ENCODE data around the gene SLC25A2.

SLC25A2 gene

GRCh38 chr5:141298376-141298775 lies 5.5 kb downstream of the SLC25A2 start:
- in situ Hi-C loops (cut with MboI; ENCODE audit: low pct_unique_long_range_greater_than_20kb, low sequenced_read_pairs, unreplicated experiment): no loop called here
- no peak for TF ChIP-seq CTCF (IDR thresholded peaks at IDR 0.05; ENCODE audit: extremely low read depth, insufficient read depth, missing control alignments)
- no peak for DNase-seq (ENCODE audit: low spot score)

- no peak for TF ChIP-seq CTCF (IDR thresholded peaks at IDR 0.05; ENCODE audit: extremely low read depth, insufficient read depth, missing control alignments)
- no peak for DNase-seq (ENCODE audit: low spot score)
- in situ Hi-C loops (cut with MboI; ENCODE audit: low pct_unique_long_range_greater_than_20kb, low sequenced_read_pairs, unreplicated experiment): no loop called here
These were observed 30.9 kb downstream of the SLC25A2 start for GRCh38 chr5:141272906-141273305.

- DNase-seq (ENCODE audit: low spot score): no peak
- TF ChIP-seq CTCF (IDR thresholded peaks at IDR 0.05; ENCODE audit: extremely low read depth, insufficient read depth, missing control alignments): no peak
- in situ Hi-C loops (cut with MboI; ENCODE audit: low pct_unique_long_range_greater_than_20kb, low sequenced_read_pairs, unreplicated experiment): no loop called here
These were observed 34.7 kb downstream of the SLC25A2 start for GRCh38 chr5:141269195-141269594.

GRCh38 chr5:141261238-141261546 lies 42.7 kb downstream of the SLC25A2 start:
- in situ Hi-C loops (cut with MboI; ENCODE audit: low pct_unique_long_range_greater_than_20kb, low sequenced_read_pairs, unreplicated experiment): no loop called here
- no peak for DNase-seq (ENCODE audit: low spot score)
- no peak for TF ChIP-seq CTCF (IDR thresholded peaks at IDR 0.05; ENCODE audit: extremely low read depth, insufficient read depth, missing control alignments)

- in situ Hi-C loops (cut with MboI; ENCODE audit: low pct_unique_long_range_greater_than_20kb, low sequenced_read_pairs, unreplicated experiment): no loop called here
- DNase-seq (ENCODE audit: low spot score): no peak
- no peak for TF ChIP-seq CTCF (IDR thresholded peaks at IDR 0.05; ENCODE audit: extremely low read depth, insufficient read depth, missing control alignments)
These were observed 43.2 kb downstream of the SLC25A2 start for GRCh38 chr5:141260458-141261237.

GRCh38 chr5:141258948-141259347 lies 44.9 kb downstream of the SLC25A2 start:
- in situ Hi-C loops (cut with MboI; ENCODE audit: low pct_unique_long_range_greater_than_20kb, low sequenced_read_pairs, unreplicated experiment): no loop called here
- no peak for DNase-seq (ENCODE audit: low spot score)
- no peak for TF ChIP-seq CTCF (IDR thresholded peaks at IDR 0.05; ENCODE audit: extremely low read depth, insufficient read depth, missing control alignments)
